ENCODE results near the gene CHURC1.

CHURC1 gene

GRCh38 chr14:64958743-64959142, 44.5 kb downstream of the CHURC1 start:
- DNase-seq = no peak

GRCh38 chr14:64960762-64961276, 46.6 kb downstream of the CHURC1 start:
- DNase-seq = no peak

GRCh38 chr14:64963611-64964010, 49.4 kb downstream of the CHURC1 start:
- DNase-seq = no peak

- DNase-seq = no peak
These were observed 51.2 kb downstream of the CHURC1 start for GRCh38 chr14:64965356-64966000.

GRCh38 chr14:64966976-64967375, 52.7 kb downstream of the CHURC1 start:
- no peak for DNase-seq

- no peak for DNase-seq
These were observed 53.9 kb downstream of the CHURC1 start for GRCh38 chr14:64968167-64968566.

- no peak for DNase-seq
These were observed 54.4 kb downstream of the CHURC1 start for GRCh38 chr14:64968651-64969050.

- no peak for DNase-seq
These were observed 55.8 kb downstream of the CHURC1 start for GRCh38 chr14:64970041-64970440.

GRCh38 chr14:64970776-64971477, 56.7 kb downstream of the CHURC1 start:
- DNase-seq = no peak

- no peak for DNase-seq
These were observed 57.3 kb downstream of the CHURC1 start for GRCh38 chr14:64971491-64971942.

- peak; percentile 25 for DNase-seq
These were observed 57.9 kb downstream of the CHURC1 start, which contains the start of gene RAB15 for GRCh38 chr14:64971943-64972791. TSS of gene RAB15 (minus strand) at chr14:64972336. CDS start at chr14:64972076, 260 bp downstream.

GRCh38 chr14:64973026-64973442, 58.8 kb downstream of the CHURC1 start:
- DNase-seq = no peak

GRCh38 chr14:64973826-64974225, 59.6 kb downstream of the CHURC1 start:
- no peak for DNase-seq

- DNase-seq = no peak
These were observed 60.3 kb downstream of the CHURC1 start for GRCh38 chr14:64974563-64974962.

GRCh38 chr14:64979336-64980074, 65.2 kb downstream of the CHURC1 start:
- DNase-seq = no peak

- DNase-seq = peak; percentile 56
These were observed 69.4 kb downstream of the CHURC1 start for GRCh38 chr14:64983439-64984310.
